ENCODE results near the gene CLEC2L.

DNA sequence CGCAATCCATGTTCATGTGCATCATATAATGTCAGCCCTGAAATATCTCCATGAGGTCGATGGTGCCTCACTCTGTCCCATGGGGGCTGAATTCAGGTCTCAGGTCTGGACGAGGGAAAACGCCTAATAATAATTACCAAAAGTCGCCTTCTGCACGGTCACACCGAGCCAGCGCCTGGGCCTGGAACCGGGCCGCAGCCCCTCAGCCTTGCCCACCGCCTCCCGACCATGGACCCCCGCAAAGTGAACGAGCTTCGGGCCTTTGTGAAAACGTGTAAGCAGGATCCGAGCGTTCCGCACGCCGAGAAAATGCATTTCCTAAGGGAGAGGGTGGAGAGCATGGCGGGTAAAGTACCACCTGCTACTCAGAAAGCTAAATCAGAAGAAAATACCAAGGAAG, 21.3 kb upstream of the CLEC2L start:
- TF ChIP-seq, protein P1, sequence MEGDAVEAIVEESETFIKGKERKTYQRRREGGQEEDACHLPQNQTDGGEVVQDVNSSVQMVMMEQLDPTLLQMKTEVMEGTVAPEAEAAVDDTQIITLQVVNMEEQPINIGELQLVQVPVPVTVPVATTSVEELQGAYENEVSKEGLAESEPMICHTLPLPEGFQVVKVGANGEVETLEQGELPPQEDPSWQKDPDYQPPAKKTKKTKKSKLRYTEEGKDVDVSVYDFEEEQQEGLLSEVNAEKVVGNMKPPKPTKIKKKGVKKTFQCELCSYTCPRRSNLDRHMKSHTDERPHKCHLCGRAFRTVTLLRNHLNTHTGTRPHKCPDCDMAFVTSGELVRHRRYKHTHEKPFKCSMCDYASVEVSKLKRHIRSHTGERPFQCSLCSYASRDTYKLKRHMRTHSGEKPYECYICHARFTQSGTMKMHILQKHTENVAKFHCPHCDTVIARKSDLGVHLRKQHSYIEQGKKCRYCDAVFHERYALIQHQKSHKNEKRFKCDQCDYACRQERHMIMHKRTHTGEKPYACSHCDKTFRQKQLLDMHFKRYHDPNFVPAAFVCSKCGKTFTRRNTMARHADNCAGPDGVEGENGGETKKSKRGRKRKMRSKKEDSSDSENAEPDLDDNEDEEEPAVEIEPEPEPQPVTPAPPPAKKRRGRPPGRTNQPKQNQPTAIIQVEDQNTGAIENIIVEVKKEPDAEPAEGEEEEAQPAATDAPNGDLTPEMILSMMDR (IDR thresholded peaks at IDR 0.05): no peak
- no peak for TF ChIP-seq POLR2A (IDR thresholded peaks at IDR 0.05)
